H1 (cell line): ENCODE measurements around the gene SLC23A3. TPM values are rescaled to one million over a fixed set of nuclear protein-coding genes. Genes with fewer than 3 reads are reported as not detected.

Experiments
- CTCF ChIA-PET: fragments of 300-600 bp; sonication (Branson Sonifier 250); formaldehyde crosslinking; loops from one replicate; lab custom pipeline; 2021; ENCODE audit not compliant: partially characterized antibody; lab: Charles Lee
- POLR2A ChIA-PET: fragments of 300-600 bp; sonication (Branson Sonifier 250); formaldehyde crosslinking; loops from one replicate; lab custom pipeline; 2021; ENCODE audit warnings: inconsistent platforms; ENCODE audit not compliant: partially characterized antibody; lab: Charles Lee
- DNase-seq, 2 experiments: peaks; one replicate each; pipeline versions ENCODE4 v3.0.0 to v3.0.0-alpha.2; 2010 to 2022; ENCODE audit warnings: low spot score in 2 of 2, low read depth in 1 of 2, mixed read lengths in 1 of 2
- FAIRE-seq: peaks from 2 replicates; lab custom pipeline; 2011; peaks lifted over from hg19 to GRCh38; lab: Jason Lieb, UNC
- H2AFZ ChIP-seq: 2 replicates; pipeline ENCODE4 v1.8.1; 2012; ENCODE audit warnings: low read length, inconsistent platforms
- H2AK5ac ChIP-seq: 2 replicates; pipeline ENCODE4 v1.6.1; 2013; ENCODE audit warnings: low read depth, low read length
- H2BK120ac ChIP-seq: replicated peaks from 2 replicates; pipeline ENCODE3; 2013; ENCODE audit warnings: low read depth, low read length, inconsistent platforms
- H2BK12ac ChIP-seq: 2 replicates; pipeline ENCODE4 v1.6.1; 2013; ENCODE audit warnings: low read depth, low read length
- H2BK15ac ChIP-seq: 2 replicates; pipeline ENCODE4 v1.6.1; 2013; ENCODE audit warnings: low read length
- H2BK20ac ChIP-seq: 2 replicates; pipeline ENCODE4 v1.6.1; 2013; ENCODE audit warnings: low read length
- H2BK5ac ChIP-seq: 2 replicates; pipeline ENCODE4 v1.6.1; 2013; ENCODE audit warnings: low read depth, low read length
- H3K14ac ChIP-seq: 2 replicates; pipeline ENCODE4 v1.6.1; 2013; ENCODE audit warnings: inconsistent platforms; ENCODE audit not compliant: insufficient read length
- H3K18ac ChIP-seq: 2 replicates; pipeline ENCODE4 v1.6.1; 2013; ENCODE audit warnings: low read length; ENCODE audit errors: extremely low read depth
- H3K23ac ChIP-seq: 2 replicates; pipeline ENCODE4 v1.6.1; 2013; ENCODE audit warnings: inconsistent platforms; ENCODE audit not compliant: insufficient read length
- H3K23me2 ChIP-seq: 2 replicates; pipeline ENCODE4 v1.6.1; 2013; ENCODE audit warnings: low read depth, low read length
- H3K27ac ChIP-seq: 2 replicates; pipeline ENCODE4 v1.6.1; 2011; ENCODE audit warnings: low read depth, low read length, inconsistent platforms
- H3K27me3 ChIP-seq, 4 experiments: replicated peaks in 1 of 4; 1 replicate in 1 of 4; 2 replicates in 3 of 4; pipeline versions ENCODE4 v1.6.1 to v1.8.1; 2011 to 2013; ENCODE audit warnings: low read length in 3 of 4, mild to moderate bottlenecking in 3 of 4, inconsistent platforms in 2 of 4, mixed read lengths in 2 of 4, moderate library complexity in 1 of 4; ENCODE audit not compliant: control insufficient read depth in 3 of 4, insufficient read depth in 3 of 4; ENCODE audit errors: extremely low read depth in 1 of 4
- H3K36me3 ChIP-seq, 4 experiments: 2 replicates each; pipeline versions ENCODE4 v1.6.1 to v1.8.1; 2011 to 2013; ENCODE audit warnings: mild to moderate bottlenecking in 4 of 4, low read length in 3 of 4, moderate library complexity in 2 of 4, control low read depth in 1 of 4, inconsistent platforms in 1 of 4; ENCODE audit not compliant: insufficient read depth in 4 of 4, control insufficient read depth in 2 of 4
- H3K4ac ChIP-seq: replicated peaks from 2 replicates; pipeline ENCODE3; 2013; ENCODE audit warnings: low read length, low read depth, mixed read lengths, inconsistent platforms; ENCODE audit not compliant: insufficient read length
- H3K4me1 ChIP-seq, 4 experiments: replicated peaks in 1 of 4; 1 replicate in 1 of 4; 2 replicates in 3 of 4; pipeline versions ENCODE4 v1.6.1 to v1.8.1; 2011 to 2013; ENCODE audit warnings: low read length in 3 of 4, inconsistent platforms in 2 of 4, mixed read lengths in 1 of 4; ENCODE audit not compliant: insufficient read depth in 4 of 4, control insufficient read depth in 3 of 4
- H3K4me2 ChIP-seq, 2 experiments: 2 replicates each; pipeline versions ENCODE4 v1.6.1 to v1.8.1; 2011 to 2013; ENCODE audit warnings: low read depth in 2 of 2, low read length in 2 of 2, control low read depth in 1 of 2, inconsistent platforms in 1 of 2, mild to moderate bottlenecking in 1 of 2; ENCODE audit not compliant: insufficient read depth in 1 of 2
- H3K4me3 ChIP-seq, 4 experiments: fragments of 200-600, 300-600 bp in 1 of 4; sonication (generic), shearing (Covaris generic), sonication (Bioruptor Twin) in 1 of 4; 2 replicates each; pipeline versions ENCODE4 v1.5.1 to v1.8.1; 2011 to 2016; ENCODE audit warnings: low read length in 4 of 4, low read depth in 3 of 4, control low read depth in 2 of 4, inconsistent platforms in 2 of 4, mild to moderate bottlenecking in 2 of 4, mixed read lengths in 1 of 4, moderate library complexity in 1 of 4; ENCODE audit not compliant: insufficient read depth in 2 of 4; ENCODE audit errors: extremely low read depth in 1 of 4
- H3K56ac ChIP-seq: replicated peaks from 2 replicates; pipeline ENCODE3; 2013; ENCODE audit warnings: low read depth, mild to moderate bottlenecking, mixed read lengths, low read length, inconsistent platforms; ENCODE audit not compliant: insufficient read length
- H3K79me1 ChIP-seq: 2 replicates; pipeline ENCODE4 v1.6.1; 2013; ENCODE audit warnings: low read depth, low read length, control low read depth
- H3K79me2 ChIP-seq, 2 experiments: 2 replicates each; pipeline versions ENCODE4 v1.6.1 to v1.8.1; 2012 to 2013; ENCODE audit warnings: low read length in 2 of 2, mild to moderate bottlenecking in 2 of 2, inconsistent platforms in 1 of 2; ENCODE audit not compliant: insufficient read depth in 2 of 2, control insufficient read depth in 1 of 2
- H3K9ac ChIP-seq, 4 experiments: replicated peaks in 1 of 4; 1 replicate in 1 of 4; 2 replicates in 3 of 4; pipeline versions ENCODE4 v1.6.1 to v1.8.1; 2011 to 2013; ENCODE audit warnings: low read depth in 3 of 4, low read length in 3 of 4, control low read depth in 2 of 4, mild to moderate bottlenecking in 2 of 4, moderate library complexity in 2 of 4, inconsistent platforms in 1 of 4; ENCODE audit errors: extremely low read depth in 1 of 4
- H3K9me3 ChIP-seq, 2 experiments: 2 replicates each; pipeline versions ENCODE4 v1.6.1 to v1.8.1; 2012 to 2013; ENCODE audit warnings: mild to moderate bottlenecking in 2 of 2, moderate library complexity in 2 of 2, control low read depth in 1 of 2, inconsistent platforms in 1 of 2, low read depth in 1 of 2, low read length in 1 of 2, mixed read lengths in 1 of 2; ENCODE audit not compliant: insufficient read depth in 2 of 2
- H4K20me1 ChIP-seq, 2 experiments: replicated peaks in 1 of 2; 2 replicates each; pipeline versions ENCODE3 to v1.8.1; 2011 to 2013; ENCODE audit warnings: inconsistent platforms in 2 of 2, low read length in 2 of 2, mild to moderate bottlenecking in 1 of 2; ENCODE audit not compliant: insufficient read depth in 2 of 2, control insufficient read depth in 1 of 2
- H4K5ac ChIP-seq: 2 replicates; pipeline ENCODE4 v1.6.1; 2013; ENCODE audit warnings: low read length, low read depth, mixed read lengths, inconsistent platforms; ENCODE audit not compliant: insufficient read length
- H4K8ac ChIP-seq: 2 replicates; pipeline ENCODE4 v1.8.0; 2013; ENCODE audit warnings: mild to moderate bottlenecking, moderate library complexity, low read length, inconsistent platforms; ENCODE audit not compliant: insufficient read depth; ENCODE audit errors: extremely low read depth
- H4K91ac ChIP-seq: replicated peaks from 2 replicates; pipeline ENCODE3; 2013; ENCODE audit warnings: low read length, mixed read lengths, inconsistent platforms; ENCODE audit not compliant: insufficient read length
- CHD2 ChIP-seq: IDR thresholded peaks from 2 replicates; pipeline ENCODE4 v1.6.1; 2012; ENCODE audit warnings: low read length, improper control_type of control experiment
- CREB1 ChIP-seq: IDR thresholded peaks from 2 replicates; pipeline ENCODE4 v1.6.1; 2012; ENCODE audit warnings: inconsistent platforms
- CTCF ChIP-seq, 3 experiments: IDR thresholded peaks; 1 replicate in 2 of 3; 2 replicates in 1 of 3; pipeline versions ENCODE4 v1.5.1 to v1.6.1; 2011; ENCODE audit warnings: low read length in 3 of 3, mild to moderate bottlenecking in 3 of 3, inconsistent platforms in 2 of 3, low read depth in 1 of 3, moderate library complexity in 1 of 3; ENCODE audit not compliant: insufficient read depth in 1 of 3; ENCODE audit errors: control extremely low read depth in 1 of 3
- KDM4A ChIP-seq: IDR thresholded peaks from one replicate; pipeline ENCODE4 v1.7.1; 2012; ENCODE audit warnings: low read depth, mild to moderate bottlenecking, moderate library complexity, low read length, inconsistent platforms; ENCODE audit not compliant: severe bottlenecking
- NRF1 ChIP-seq: IDR thresholded peaks from 2 replicates; pipeline ENCODE4 v1.6.1; 2011; ENCODE audit warnings: mild to moderate bottlenecking, low read depth, low read length, improper control_type of control experiment
- POLR2A ChIP-seq, 2 experiments: IDR thresholded peaks; 1 replicate in 1 of 2; 2 replicates in 1 of 2; pipeline ENCODE4 v1.6.1; 2011; ENCODE audit warnings: low read depth in 2 of 2, low read length in 2 of 2, mild to moderate bottlenecking in 2 of 2; ENCODE audit errors: control extremely low read depth in 1 of 2
- POLR2AphosphoS5 ChIP-seq: IDR thresholded peaks from 2 replicates; pipeline ENCODE4 v1.6.1; 2011; ENCODE audit warnings: low read depth, low read length
- POU5F1 ChIP-seq: IDR thresholded peaks from 2 replicates; pipeline ENCODE4 v1.6.1; 2011; ENCODE audit warnings: low read depth, mild to moderate bottlenecking, low read length, moderate library complexity
- WGBS, 2 experiments: shearing (Covaris generic) in 1 of 2; methylation state at CpG; one replicate each; pipeline versions ENCODE4 v1.1.6 to v1.1.7; 2013 to 2015; ENCODE audit warnings: low lambda C conversion rate in 2 of 2, mixed read lengths in 2 of 2, inconsistent platforms in 1 of 2, low coverage in 1 of 2, missing lambda C conversion rate in 1 of 2; ENCODE audit not compliant: insufficient replicate concordance in 2 of 2, insufficient coverage in 1 of 2, insufficient read length in 1 of 2; ENCODE audit errors: extremely low coverage in 1 of 2, missing lambda C conversion rate in 1 of 2; 5-methylcytosine and 5-hydroxymethylcytosine counted together
- polyA plus RNA-seq, 7 experiments: library from polyadenylated mRNA; depleted of rRNA in 3 of 7; stranded (reverse) in 5 of 7; unstranded in 2 of 7; fragments of >200 nt in 5 of 7; fragments of 200-250 nt in 2 of 7; gene quantifications; 1 replicate in 5 of 7; 2 replicates in 1 of 7; 4 replicates in 1 of 7; pipeline versions ENCODE4 v1.2.1 to v1.2.3, GENCODE V29; 2011 to 2013; ENCODE audit warnings: missing spikeins in 2 of 7, mixed read lengths in 2 of 7
- total RNA-seq: library from RNA; stranded (reverse); fragmentation: NEBNext Ultra II Directional; extraction: Animal tissue kit (Norgen Biotek cat#: 25700); gene quantifications from 2 replicates; pipeline ENCODE4 v1.2.1, GENCODE V29; 2021

Gene SLC23A3
- total and polyA plus RNA-seq, 2 of the 8 experiments (the other 6 are each of a cell fraction or from before 2014, with no cell fraction given), result 0.35 to 0.84 TPM

GRCh38 chr2:219160186-219161017 lies 9.4 kb downstream of the SLC23A3 start, which contains the start of gene NHEJ1:
TSS of gene NHEJ1 (minus strand) at chr2:219160815. CDS start at chr2:219158362, 2,453 bp downstream.
- H3K23me2 ChIP-seq, result peaks cover 2% of the 10 kb centered on the region; the same call in 1 of the 2 replicates
- peak within 1 kb of the TSS; percentile 88 for H3K4ac ChIP-seq
- peaks cover 2 to 6% of the 10 kb centered on the region in 2 experiments for H4K20me1 ChIP-seq
- H3K36me3 ChIP-seq, result peaks cover 0 to 2% (median 0%) of the 10 kb centered on the region in 4 experiments; a peak in 2 of 8 replicates
- no peaks in the 10 kb centered on the region for H3K79me2 ChIP-seq
- H3K23ac ChIP-seq, result no peak within 1 kb of the TSS
- H2AFZ ChIP-seq, result peak within 1 kb of the TSS; percentile 94
- H2BK20ac ChIP-seq, result no peak within 1 kb of the TSS
- H3K14ac ChIP-seq, result no peak within 1 kb of the TSS
- H3K4me1 ChIP-seq, result peaks cover 0 to 5% (median 2%) of the 10 kb centered on the region in 4 experiments; a peak in 3 of 7 replicates
- ChIA-PET POLR2A (interaction anchor here (0.7 to 1.5 kb wide), 5 partner anchors 16 to 94 kb away, joined by 3 to 8 read pairs (median 3); partner anchors contain the start of genes ABCB6, CNPPD1 and TUBA4A), CTCF (interaction anchor here (0.6 to 12.5 kb wide), 34 partner anchors 8 to 459 kb away, joined by 3 to 149 read pairs (median 4); partner anchors contain the start of genes ANKZF1, CNPPD1, GLB1L and IHH)
- no peaks in the 10 kb centered on the region for H3K79me1 ChIP-seq
- H4K91ac ChIP-seq, result peak within 1 kb of the TSS; percentile 72
- H3K4me3 ChIP-seq, result peak within 1 kb of the TSS; percentile 78 to 83 (median 81)
- H2AK5ac ChIP-seq, result no peak within 1 kb of the TSS
- peak within 1 kb of the TSS; percentile 35 to 83 for H3K4me2 ChIP-seq
- H3K27me3 ChIP-seq, result no peaks in the 10 kb centered on the region; a peak in 2 of 7 replicates
- peak within 1 kb of the TSS; percentile 41 to 88 (median 77) for H3K9ac ChIP-seq
- peak within 1 kb of the TSS; percentile 70 for H2BK120ac ChIP-seq
- peak within 1 kb of the TSS; percentile 96; the same call in 1 of the 2 replicates for H2BK5ac ChIP-seq
- peak within 1 kb of the TSS; percentile 99; the same call in 1 of the 2 replicates for H3K18ac ChIP-seq
- 3% methylated on average over 37 of the region's 70 CpGs; no CpG with 5 or more reads in 1 of the 2 experiments for WGBS, 2 experiments
- H4K8ac ChIP-seq, result peak within 1 kb of the TSS; percentile 95
- no peak within 1 kb of the TSS for H2BK12ac ChIP-seq
- peak within 1 kb of the TSS; percentile 99 for H4K5ac ChIP-seq
- H3K56ac ChIP-seq, result peak within 1 kb of the TSS; percentile 89
- H3K27ac ChIP-seq, result 0 out of 2 replicates have a peak within 1 kb of the TSS, but pooled peaks have one; percentile 69
- no peaks in the 10 kb centered on the region for H3K9me3 ChIP-seq
- H2BK15ac ChIP-seq, result peak within 1 kb of the TSS; percentile 92; the same call in 1 of the 2 replicates
- DNase-seq, result peak in 1 of 2 experiments; percentile 100
- FAIRE-seq, result no peak
- TF ChIP-seq POU5F1, result no peak
- peak; percentile 42; the same call in 1 of the 2 replicates for TF ChIP-seq CREB1
- peak; percentile 86 to 90 (median 89) for TF ChIP-seq CTCF (IDR thresholded peaks at IDR 0.05; ENCODE audit: control extremely low read depth in 1 of 3, insufficient read depth in 1 of 3, low read depth in 1 of 3, low read length in 3 of 3)
- TF ChIP-seq CHD2, result 0 out of 2 replicates have a peak, but pooled peaks have one; percentile 45
- TF ChIP-seq KDM4A, result peak; percentile 94
- peak in 1 of 2 experiments; percentile 75; a peak in 2 of 3 replicates for TF ChIP-seq POLR2A (IDR thresholded peaks at IDR 0.05; ENCODE audit: control extremely low read depth in 1 of 2, low read depth in 2 of 2, low read length in 2 of 2)
- TF ChIP-seq POLR2AphosphoS5, result peak; percentile 56
- TF ChIP-seq NRF1, result peak; percentile 40
